ENCODE data around the gene MUC4.

GRCh38 chr3:195758721-195759353, 52.9 kb downstream of the MUC4 start:
- TF ChIP-seq POLR2A (IDR thresholded peaks at IDR 0.05; ENCODE audit: low read depth, low read length) (no peak), POLR2AphosphoS5 (IDR thresholded peaks at IDR 0.05; ENCODE audit: low read depth, low read length) (no peak)

All from GM12892 (cell line).